Activated CD8-positive, alpha-beta T cell treated with anti-CD3 and anti-CD28 coated beads for 36 hours (primary cell): Measurements from ENCODE around the gene MYO18A. TPM values are rescaled to one million over a fixed set of nuclear protein-coding genes. Genes with fewer than 3 reads are reported as not detected.

Source experiments
- ATAC-seq: fragments of 200-7000 bp; cut with Tn5 transposase; one replicate; pipeline ENCODE4 v1.10.0; 2021; ENCODE audit warnings: mild to moderate bottlenecking, moderate library complexity
- CTCF ChIA-PET: fragments of 350-600 bp; sonication (Branson Sonifier 250); formaldehyde crosslinking; loops from one replicate; lab custom pipeline; 2021; ENCODE audit warnings: antibody characterized with exemption; lab: Charles Lee
- POLR2A ChIA-PET: fragments of 350-600 bp; sonication (Branson Sonifier 250); formaldehyde crosslinking; loops from one replicate; lab custom pipeline; 2021; ENCODE audit warnings: antibody characterized with exemption; lab: Charles Lee
- DNase-seq: peaks from one replicate; pipeline ENCODE4 v3.0.0-alpha.2; 2020
- H3K27ac Mint-ChIP-seq: one replicate; pipeline ENCODE4 v1.8.0; 2021; ENCODE audit warnings: mild to moderate bottlenecking, mixed read lengths
- H3K27me3 Mint-ChIP-seq: one replicate; pipeline ENCODE4 v1.8.0; 2021; ENCODE audit warnings: mixed read lengths
- H3K36me3 Mint-ChIP-seq: one replicate; pipeline ENCODE4 v1.8.0; 2021; ENCODE audit warnings: low read depth, mixed read lengths
- H3K4me1 Mint-ChIP-seq: one replicate; pipeline ENCODE4 v1.8.0; 2021; ENCODE audit warnings: low read depth, mixed read lengths
- H3K4me3 Mint-ChIP-seq: one replicate; pipeline ENCODE4 v1.8.0; 2021; ENCODE audit warnings: mild to moderate bottlenecking, moderate library complexity, mixed read lengths
- H3K9me3 Mint-ChIP-seq: one replicate; pipeline ENCODE4 v1.8.0; 2021; ENCODE audit warnings: mixed read lengths
- intact Hi-C: fragments of 100-400 bp; cut with micrococcal nuclease; formaldehyde crosslinking; loops from one replicate; pipeline ENCODE4 v1.10.0; 2022
- total RNA-seq, 2 experiments: library from RNA; stranded (reverse); gene quantifications; one replicate each; pipeline ENCODE4 v1.2.3, GENCODE V29; 2021
- TF ChIP-seq, protein P1 (sequence below): fragments of 200-600 bp; IDR thresholded peaks from one replicate; pipeline ENCODE4 v1.8.0; 2022; ENCODE audit warnings: antibody characterized with exemption, mild to moderate bottlenecking

Gene MYO18A
- total RNA-seq, 2 experiments from 2014 or later = 27.5 to 29.4 TPM

DNA sequence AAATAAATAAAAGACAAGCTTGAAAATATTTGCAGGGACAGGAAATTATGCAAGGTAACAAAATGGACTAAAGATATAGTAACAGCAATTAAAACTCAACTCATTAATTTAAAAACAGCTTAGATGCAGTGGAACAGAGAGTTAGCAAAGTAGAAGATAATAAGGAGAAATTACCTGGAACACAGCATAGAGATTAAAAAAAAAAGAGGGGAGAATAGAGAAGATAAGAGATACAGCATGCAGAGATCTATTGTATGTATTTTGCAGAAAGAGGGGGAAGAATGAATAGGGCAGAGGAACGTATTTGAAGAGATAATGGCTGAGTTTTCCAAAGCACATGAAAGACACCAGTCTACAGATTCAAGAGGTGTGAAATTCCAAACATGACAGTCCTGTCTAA lies 145.7 kb downstream of the MYO18A start:
- ChIA-PET CTCF (interaction anchor here (1.6 to 2.6 kb wide), 2 partner anchors 69 to 70 kb away, joined by 3 to 11 read pairs; no protein-coding TSS in a partner anchor), POLR2A (no interaction called here)
- TF ChIP-seq, protein P1, sequence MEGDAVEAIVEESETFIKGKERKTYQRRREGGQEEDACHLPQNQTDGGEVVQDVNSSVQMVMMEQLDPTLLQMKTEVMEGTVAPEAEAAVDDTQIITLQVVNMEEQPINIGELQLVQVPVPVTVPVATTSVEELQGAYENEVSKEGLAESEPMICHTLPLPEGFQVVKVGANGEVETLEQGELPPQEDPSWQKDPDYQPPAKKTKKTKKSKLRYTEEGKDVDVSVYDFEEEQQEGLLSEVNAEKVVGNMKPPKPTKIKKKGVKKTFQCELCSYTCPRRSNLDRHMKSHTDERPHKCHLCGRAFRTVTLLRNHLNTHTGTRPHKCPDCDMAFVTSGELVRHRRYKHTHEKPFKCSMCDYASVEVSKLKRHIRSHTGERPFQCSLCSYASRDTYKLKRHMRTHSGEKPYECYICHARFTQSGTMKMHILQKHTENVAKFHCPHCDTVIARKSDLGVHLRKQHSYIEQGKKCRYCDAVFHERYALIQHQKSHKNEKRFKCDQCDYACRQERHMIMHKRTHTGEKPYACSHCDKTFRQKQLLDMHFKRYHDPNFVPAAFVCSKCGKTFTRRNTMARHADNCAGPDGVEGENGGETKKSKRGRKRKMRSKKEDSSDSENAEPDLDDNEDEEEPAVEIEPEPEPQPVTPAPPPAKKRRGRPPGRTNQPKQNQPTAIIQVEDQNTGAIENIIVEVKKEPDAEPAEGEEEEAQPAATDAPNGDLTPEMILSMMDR = no peak
- H3K9me3 Mint-ChIP-seq = peaks cover 5% of the 10 kb centered on the region
- ATAC-seq (no peak), DNase-seq (no peak)
- no peak overlapping the region for H3K27ac Mint-ChIP-seq
- intact Hi-C loops = no loop called here
- no peak overlapping the region for H3K4me3 Mint-ChIP-seq
- H3K27me3 Mint-ChIP-seq = peaks cover 28% of the 10 kb centered on the region
- H3K36me3 Mint-ChIP-seq = no peaks in the 10 kb centered on the region
- H3K4me1 Mint-ChIP-seq = no peaks in the 10 kb centered on the region

DNA sequence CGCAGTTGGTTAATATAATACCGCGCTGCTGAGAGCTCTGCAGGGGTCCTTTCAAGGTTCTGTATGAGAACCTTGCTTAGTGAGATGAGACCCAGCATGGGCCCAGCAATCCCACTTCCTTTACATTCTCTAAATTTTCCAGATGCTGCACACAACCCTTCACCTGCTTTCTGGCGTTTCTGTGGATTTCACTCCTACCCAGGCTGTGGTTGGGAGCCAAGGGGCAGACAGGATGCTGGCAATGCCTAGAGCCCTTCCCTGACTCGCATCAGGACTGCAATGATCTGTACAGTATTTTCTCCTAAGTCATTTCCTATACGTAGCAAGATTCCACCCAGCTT lies 147.4 kb downstream of the MYO18A start:
- H3K4me3 Mint-ChIP-seq = no peak overlapping the region
- H3K9me3 Mint-ChIP-seq = peaks cover 5% of the 10 kb centered on the region
- TF ChIP-seq, protein P1 = no peak
- H3K4me1 Mint-ChIP-seq = no peaks in the 10 kb centered on the region
- no peaks in the 10 kb centered on the region for H3K36me3 Mint-ChIP-seq
- ChIA-PET CTCF (interaction anchor here (1.1 to 3.6 kb wide), 4 partner anchors 67 to 84 kb away, joined by 3 to 11 read pairs (median 7); no protein-coding TSS in a partner anchor), POLR2A (no interaction called here)
- H3K27ac Mint-ChIP-seq = no peak overlapping the region
- DNase-seq (no peak), ATAC-seq (no peak)
- intact Hi-C loops = no loop called here
- H3K27me3 Mint-ChIP-seq = peaks cover 32% of the 10 kb centered on the region

DNA sequence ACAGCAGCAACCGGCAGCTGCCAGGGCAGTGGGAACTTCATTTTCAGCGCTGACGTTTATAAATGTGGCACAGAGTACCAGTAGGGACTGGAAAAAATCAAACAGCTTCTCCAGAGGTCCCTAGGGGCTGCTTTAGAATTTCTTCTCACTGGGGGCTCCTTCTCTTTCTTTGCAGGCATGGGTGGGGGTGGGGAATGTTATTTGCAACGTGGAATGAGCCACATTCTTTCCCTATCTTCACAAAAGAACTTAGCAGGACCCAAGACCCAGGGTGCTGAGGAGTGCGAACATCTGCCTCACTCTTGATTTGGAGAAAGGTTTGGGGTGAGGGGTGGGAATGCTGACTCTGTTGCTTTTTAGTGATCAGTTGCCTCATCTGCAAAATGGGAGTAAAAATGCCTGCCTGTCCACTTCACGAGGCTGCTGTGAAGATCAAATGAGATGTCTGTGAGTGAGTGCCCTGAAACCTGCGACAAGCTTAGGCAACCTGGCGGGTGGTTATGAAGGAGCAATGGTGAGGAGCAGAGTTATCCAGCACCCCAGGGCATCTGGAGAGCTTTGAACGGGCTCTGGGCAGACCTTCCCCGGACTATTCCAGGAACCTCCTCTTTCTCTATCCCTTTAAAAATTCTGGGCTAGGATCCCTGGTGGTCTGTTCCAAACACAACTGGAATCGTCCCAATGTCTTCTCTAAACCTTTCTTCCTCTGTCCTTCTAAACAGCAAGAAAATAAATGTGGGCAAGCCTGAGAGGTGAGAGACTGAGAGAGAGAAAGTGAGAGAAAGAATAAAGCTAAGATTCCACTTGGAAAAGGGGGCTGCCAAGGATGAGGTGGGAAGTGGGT lies 148.0 kb downstream of the MYO18A start:
- POLR2A ChIA-PET = no interaction called here
- TF ChIP-seq, protein P1 = no peak
- Mint-ChIP-seq H3K4me3 (no peak overlapping the region), H3K9me3 (peaks cover 5% of the 10 kb centered on the region), H3K36me3 (no peaks in the 10 kb centered on the region), H3K4me1 (no peaks in the 10 kb centered on the region), H3K27ac (no peak overlapping the region), H3K27me3 (peaks cover 34% of the 10 kb centered on the region)
- CTCF ChIA-PET = interaction anchor here (1.1 to 3.6 kb wide), 2 partner anchors 79 to 85 kb away, joined by 3 to 11 read pairs; no protein-coding TSS in a partner anchor
- ATAC-seq = no peak
- intact Hi-C loops = no loop called here
- no peak for DNase-seq

DNA sequence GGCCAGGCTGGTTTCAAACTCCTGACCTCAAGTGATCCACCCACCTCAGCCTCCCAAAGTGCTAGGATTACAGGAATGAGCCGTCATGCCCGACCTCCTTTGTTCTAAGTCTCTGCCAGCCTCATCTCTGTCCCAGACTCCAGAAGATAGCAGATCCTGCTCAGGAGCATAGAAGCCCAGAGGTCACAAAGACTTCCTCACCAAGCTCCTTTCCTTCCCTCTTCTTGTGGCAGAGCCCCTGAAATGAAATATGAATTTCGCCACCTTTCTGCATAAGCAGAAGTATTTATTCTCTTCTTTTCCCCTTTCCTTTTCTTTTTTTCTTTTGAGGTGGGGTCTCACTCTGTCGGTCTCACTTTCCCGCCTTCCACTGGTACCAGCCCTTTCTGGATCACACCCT lies 148.7 kb downstream of the MYO18A start:
- CTCF ChIA-PET = interaction anchor here (3.6 kb wide), 1 partner anchor 86 kb away, joined by 11 read pairs; no protein-coding TSS in a partner anchor
- ATAC-seq = no peak

More for the DNA sequence above, 148.7 kb downstream of the MYO18A start:
- intact Hi-C loops = no loop called here
- TF ChIP-seq, protein P1 = no peak
- POLR2A ChIA-PET = no interaction called here
- Mint-ChIP-seq H3K4me1 (no peaks in the 10 kb centered on the region), H3K27ac (no peak overlapping the region), H3K36me3 (no peaks in the 10 kb centered on the region), H3K4me3 (no peak overlapping the region), H3K27me3 (peaks cover 38% of the 10 kb centered on the region), H3K9me3 (peaks cover 5% of the 10 kb centered on the region)
- DNase-seq = no peak
